IPS-NIHi7 (cell line): ENCODE measurements around the gene VPS18.
A peak's percentile ranks its signal among the peaks of the same experiment; 100 is the strongest.

Experiments
- DNase-seq: peaks from one replicate; pipeline ENCODE4 v3.0.0; 2012; ENCODE audit warnings: mixed read lengths; ENCODE audit errors: extremely low spot score

The VPS18 gene

DNA sequence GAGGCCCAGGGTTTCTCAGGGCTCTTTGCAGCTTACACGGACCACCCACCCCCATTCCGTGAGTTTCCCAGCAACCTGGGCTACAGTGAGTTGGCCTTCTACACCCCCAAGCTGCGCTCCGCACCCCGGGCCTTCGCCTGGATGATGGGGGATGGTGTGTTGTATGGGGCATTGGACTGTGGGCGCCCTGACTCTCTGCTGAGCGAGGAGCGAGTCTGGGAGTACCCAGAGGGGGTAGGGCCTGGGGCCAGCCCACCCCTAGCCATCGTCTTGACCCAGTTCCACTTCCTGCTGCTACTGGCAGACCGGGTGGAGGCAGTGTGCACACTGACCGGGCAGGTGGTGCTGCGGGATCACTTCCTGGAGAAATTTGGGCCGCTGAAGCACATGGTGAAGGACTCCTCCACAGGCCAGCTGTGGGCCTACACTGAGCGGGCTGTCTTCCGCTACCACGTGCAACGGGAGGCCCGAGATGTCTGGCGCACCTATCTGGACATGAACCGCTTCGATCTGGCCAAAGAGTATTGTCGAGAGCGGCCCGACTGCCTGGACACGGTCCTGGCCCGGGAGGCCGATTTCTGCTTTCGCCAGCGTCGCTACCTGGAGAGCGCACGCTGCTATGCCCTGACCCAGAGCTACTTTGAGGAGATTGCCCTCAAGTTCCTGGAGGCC, 5.4 kb downstream of the VPS18 start:
- no peak for DNase-seq

DNA sequence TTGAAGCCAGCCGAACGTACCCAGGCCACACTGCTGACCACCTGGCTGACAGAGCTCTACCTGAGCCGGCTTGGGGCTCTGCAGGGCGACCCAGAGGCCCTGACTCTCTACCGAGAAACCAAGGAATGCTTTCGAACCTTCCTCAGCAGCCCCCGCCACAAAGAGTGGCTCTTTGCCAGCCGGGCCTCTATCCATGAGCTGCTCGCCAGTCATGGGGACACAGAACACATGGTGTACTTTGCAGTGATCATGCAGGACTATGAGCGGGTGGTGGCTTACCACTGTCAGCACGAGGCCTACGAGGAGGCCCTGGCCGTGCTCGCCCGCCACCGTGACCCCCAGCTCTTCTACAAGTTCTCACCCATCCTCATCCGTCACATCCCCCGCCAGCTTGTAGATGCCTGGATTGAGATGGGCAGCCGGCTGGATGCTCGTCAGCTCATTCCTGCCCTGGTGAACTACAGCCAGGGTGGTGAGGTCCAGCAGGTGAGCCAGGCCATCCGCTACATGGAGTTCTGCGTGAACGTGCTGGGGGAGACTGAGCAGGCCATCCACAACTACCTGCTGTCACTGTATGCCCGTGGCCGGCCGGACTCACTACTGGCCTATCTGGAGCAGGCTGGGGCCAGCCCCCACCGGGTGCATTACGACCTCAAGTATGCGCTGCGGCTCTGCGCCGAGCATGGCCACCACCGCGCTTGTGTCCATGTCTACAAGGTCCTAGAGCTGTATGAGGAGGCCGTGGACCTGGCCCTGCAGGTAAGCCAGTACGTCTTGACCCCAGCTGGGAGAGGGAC, 6.2 kb downstream of the VPS18 start:
- DNase-seq: no peak

DNA sequence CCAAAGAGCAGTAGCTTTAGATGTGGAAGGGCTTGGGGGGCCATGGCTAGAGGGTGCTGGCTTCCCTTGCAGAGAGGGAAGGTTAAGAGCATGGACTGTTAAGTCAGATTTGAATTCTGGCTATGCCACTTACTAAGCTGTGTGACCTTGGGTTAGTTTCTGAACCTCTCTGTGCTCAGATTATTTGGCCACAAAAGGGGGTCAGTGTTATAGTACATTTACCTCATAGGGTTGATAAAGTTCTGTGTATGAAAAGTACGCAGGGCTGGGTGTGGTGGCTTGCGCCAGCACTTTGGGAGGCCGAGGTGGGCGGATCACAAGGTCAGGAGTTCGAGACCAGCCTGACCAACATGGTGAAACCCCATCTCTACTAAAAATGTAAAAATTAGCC, 6.8 kb downstream of the VPS18 start:
- no peak for DNase-seq

GRCh38 chr15:40902605-40903561, 8.6 kb downstream of the VPS18 start:
- no peak for DNase-seq

DNA sequence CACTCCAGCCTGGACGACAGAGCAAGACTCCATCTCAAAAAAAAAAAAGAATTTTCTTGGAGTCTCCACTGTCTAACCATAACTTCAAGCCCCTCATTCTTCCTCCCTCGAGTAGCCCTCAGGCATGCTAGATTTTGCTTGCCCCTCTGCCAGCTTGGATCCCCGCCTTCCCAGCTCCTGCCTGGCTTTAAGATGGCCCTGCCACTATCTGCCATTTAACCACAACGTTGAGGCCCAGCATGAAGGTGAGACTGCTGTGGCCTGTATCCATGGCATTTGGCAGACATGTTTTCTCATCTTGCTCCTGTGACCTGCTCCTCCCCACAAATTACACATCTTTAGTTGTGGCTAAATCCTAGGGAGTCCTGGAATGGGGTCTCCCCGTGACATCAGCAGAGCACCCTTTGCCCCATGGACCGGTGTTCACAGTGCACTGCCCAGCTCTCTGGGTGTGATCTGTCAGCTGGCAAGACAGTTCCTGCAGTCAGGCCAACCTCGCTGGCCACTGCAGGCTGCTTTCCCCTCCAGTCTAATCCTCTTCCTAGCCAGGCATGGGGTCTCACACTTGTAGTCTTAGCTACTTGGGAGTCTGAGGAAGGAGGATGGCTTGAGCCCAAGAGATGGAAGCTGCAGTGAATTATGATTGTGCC, 10.4 kb downstream of the VPS18 start:
- DNase-seq: no peak

GRCh38 chr15:40906091-40906990, 12.1 kb downstream of the VPS18 start:
- peak; percentile 90 for DNase-seq

DNA sequence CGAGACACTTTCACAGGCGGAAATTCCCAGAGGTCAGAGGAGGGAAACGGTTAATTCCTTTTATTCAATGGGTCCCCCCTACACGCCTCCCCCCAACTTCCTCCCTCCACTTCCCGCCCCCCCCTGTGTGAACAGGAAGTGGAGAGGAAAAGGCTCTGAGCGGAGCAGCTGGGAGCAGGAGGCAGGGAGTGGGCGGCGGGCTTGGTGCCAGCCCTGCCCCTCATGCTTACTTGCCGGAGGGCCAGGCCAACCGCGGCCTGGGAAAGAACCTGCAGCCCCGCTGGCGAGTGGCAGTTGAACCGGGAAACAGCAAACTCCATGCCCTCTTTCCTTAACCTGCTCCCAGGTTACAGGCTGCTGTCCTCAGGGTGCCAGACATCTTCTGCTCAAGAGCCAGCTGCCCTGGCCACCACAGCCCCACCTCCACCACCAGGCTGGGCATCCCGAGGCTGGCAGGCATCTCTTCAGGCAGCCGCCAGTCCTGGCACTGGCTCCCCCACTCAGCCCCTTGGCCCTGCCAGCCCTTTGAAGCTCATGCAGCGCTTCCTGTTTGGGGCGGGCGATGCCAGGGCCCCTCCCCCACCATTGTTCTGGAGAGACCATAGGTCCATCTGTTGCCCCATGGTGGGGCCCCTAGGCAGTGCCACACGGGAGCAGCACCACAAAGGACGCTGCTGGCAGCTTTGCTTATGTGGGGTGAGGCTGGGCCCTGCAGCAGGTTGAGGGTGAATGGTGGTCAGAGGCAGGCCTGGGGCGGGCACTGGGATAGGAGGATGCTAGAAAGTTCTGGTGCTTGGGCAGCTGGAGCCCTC, 12.9 kb downstream of the VPS18 start:
- no peak for DNase-seq

DNA sequence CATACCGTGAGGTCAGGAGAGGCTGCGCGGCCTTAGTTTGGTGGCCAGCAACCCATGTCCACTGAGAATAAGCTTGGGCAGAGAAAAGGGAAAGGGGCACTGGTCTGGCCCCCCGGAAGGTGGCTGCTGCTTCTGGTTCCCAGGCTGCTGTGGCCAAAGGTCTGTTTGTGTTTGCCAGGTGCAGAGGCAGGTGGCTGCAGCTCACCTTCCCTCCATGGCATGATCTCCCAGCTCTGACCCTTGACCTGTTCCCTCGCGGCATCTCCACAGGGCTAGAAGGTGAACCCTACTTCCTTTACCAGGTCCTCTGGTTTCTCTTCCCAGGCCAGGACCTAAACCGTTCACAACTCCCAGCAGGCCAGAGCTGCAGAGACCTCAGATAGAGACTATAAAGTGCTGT, 13.8 kb downstream of the VPS18 start:
- DNase-seq: no peak

- no peak for DNase-seq
These were observed 15.7 kb downstream of the VPS18 start for GRCh38 chr15:40909662-40910630.

GRCh38 chr15:40911141-40911540, 16.9 kb downstream of the VPS18 start:
- DNase-seq: peak; percentile 71

- no peak for DNase-seq
These were observed 17.4 kb downstream of the VPS18 start for GRCh38 chr15:40911693-40912092.

GRCh38 chr15:40912478-40912877, 18.2 kb downstream of the VPS18 start:
- DNase-seq: no peak

- DNase-seq: no peak
These were observed 19.8 kb downstream of the VPS18 start for GRCh38 chr15:40914013-40914412.

DNA sequence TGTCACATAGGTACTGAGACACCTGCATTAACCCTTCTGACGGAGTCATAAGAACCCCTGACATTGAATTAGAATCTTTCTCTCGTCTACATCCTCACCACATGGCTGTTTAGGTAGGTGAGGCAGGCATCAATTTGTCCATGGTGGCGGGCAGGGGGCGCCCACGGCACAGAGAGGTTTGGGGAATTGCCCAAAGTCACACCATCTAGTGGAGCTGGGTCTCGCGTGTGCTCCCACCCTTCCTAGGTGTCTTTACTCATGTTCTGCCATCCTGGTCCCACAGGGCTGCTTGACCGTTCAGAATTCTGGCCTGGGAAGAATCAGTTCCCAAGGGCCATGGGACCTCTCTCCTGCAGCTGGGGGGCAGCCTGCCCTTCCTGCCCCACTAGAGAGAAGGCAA, 20.2 kb downstream of the VPS18 start:
- no peak for DNase-seq

- DNase-seq: no peak
These were observed 20.9 kb downstream of the VPS18 start for GRCh38 chr15:40915116-40915661.

GRCh38 chr15:40915679-40916078, 21.4 kb downstream of the VPS18 start:
- DNase-seq: no peak

DNA sequence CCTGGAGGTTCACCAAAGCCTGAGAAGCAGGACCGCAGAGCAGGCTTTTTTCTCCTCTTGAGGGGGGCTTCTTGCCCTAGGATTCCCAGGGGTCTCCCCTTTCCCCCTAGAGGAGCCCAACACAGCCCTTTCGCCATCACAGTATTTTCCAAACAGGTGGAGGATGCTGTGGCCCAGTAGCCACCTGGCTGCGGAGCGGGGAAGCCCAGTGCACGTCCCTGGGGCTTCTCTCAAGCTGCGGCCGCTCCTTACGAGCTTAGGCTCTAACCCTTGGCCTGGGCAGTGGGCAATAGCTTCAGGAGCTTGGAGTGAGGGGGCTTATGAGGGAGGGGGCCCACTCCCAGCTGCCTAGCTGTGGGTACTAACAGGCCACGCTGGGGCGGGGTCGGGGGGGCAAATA, 23.3 kb downstream of the VPS18 start:
- DNase-seq: no peak

DNA sequence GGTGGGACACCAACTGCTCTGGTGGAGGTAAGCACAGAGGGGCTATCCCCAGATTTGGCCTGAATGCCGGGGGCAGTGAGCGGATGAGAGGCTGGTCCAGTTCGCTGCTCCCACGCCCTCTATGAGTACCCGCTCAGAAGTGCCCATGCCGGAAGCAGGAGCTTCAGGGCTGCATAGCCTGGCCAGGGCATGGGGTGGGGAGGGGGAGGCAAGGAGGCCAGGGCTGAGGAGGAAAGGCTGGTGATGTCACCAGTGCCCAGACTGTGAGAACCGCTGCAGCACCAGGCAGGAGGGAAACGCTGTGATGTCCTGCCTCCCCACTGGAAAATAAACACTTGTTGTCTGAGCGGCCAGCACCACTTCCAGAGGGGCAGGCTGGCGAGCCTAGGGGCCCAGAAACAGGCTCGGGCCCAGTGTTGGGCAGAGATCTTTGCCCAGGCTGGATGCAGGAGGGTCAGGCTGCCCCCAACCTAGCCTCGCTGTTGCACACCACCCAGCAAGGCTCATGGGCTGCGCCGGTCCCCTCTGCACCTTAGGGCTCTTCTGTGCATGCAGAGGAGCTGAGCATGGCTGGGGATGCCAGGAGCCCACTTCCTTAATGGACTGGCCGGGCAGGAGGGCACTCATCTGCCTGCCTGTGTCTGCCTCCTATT, 24.0 kb downstream of the VPS18 start:
- DNase-seq: no peak
